Measurements from ENCODE around the gene THOC1. TPM values are rescaled to one million over a fixed set of nuclear protein-coding genes. Genes with fewer than 3 reads are reported as not detected.

Gene THOC1
- total and polyA plus RNA-seq, 2 of the 4 experiments (the other 2 are of a cell fraction): 13.3 to 15.8 TPM

DNA sequence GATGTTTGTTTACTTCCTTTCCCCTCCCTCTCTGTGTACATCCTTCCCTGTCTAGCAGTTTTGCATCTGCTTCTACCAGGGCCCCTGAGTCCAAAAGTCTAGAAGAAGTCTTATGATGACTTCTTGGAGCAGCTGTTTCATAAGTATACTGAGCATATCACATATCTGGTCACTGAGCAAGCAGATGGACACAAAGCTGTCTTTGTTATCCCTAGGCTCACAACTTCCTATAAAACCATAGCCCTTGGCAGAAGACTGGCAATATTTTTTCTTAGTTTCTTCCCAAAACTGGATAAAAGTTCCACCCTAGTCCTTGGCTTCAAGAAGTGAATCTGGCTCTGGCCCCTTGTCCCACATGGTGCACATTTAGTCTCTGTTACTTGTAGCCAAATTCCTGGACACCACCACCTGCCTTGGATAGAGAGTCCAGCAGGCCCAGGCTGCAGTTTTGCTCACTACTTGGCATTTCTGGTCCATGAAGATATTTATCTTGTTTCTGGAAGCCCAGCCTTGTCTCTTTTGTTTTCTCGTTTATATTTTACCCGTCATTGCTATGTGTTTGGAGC, 22.5 kb downstream of the THOC1 start:
- no peak overlapping the region for H2AFZ ChIP-seq (replicated peaks; ENCODE audit: low read length, poor library complexity)
- ATAC-seq (ENCODE audit: low read depth): no peak
- H3K23ac ChIP-seq (ENCODE audit: low read depth, low read length): no peak overlapping the region
- no peak overlapping the region for H2BK120ac ChIP-seq (ENCODE audit: low read depth, low read length)
- no peak overlapping the region for H2BK20ac ChIP-seq (ENCODE audit: low read depth, low read length)
- no peak overlapping the region for H4K5ac ChIP-seq (ENCODE audit: low read depth, low read length)
- no peaks in the 10 kb centered on the region for H3K9me3 ChIP-seq (ENCODE audit: control insufficient read depth, insufficient read depth, low read length)
- no peak overlapping the region for H3K18ac ChIP-seq (ENCODE audit: low read depth, low read length)
- peak; percentile 45 for DNase-seq
- H3K9me1 ChIP-seq (ENCODE audit: insufficient read depth, low read length): peaks cover 3% of the 10 kb centered on the region; the same call in 1 of the 2 replicates
- no peak overlapping the region for H3K9ac ChIP-seq (ENCODE audit: low read depth, low read length)
- no peak overlapping the region for H3K27ac ChIP-seq (ENCODE audit: insufficient read depth, low read length)
- ChIA-PET POLR2A (ENCODE audit: unreplicated experiment) (no interaction called here), CTCF (no interaction called here)
- H3K27me3 ChIP-seq (ENCODE audit: control insufficient read depth, insufficient read depth, low read length): no peaks in the 10 kb centered on the region
- no peak overlapping the region for H3K4me2 ChIP-seq (ENCODE audit: low read depth, low read length)
- intact Hi-C loops (cut with micrococcal nuclease) (loop anchor here (2.0 kb wide), 1 partner anchor 15 kb away; no protein-coding TSS in a partner anchor), in situ Hi-C loops (cut with MboI; ENCODE audit: low sequenced_read_pairs) (no loop called here), dilution Hi-C loops (cut with HindIII; ENCODE audit: low sequenced_read_pairs, unreplicated experiment) (no loop called here)
- H2BK5ac ChIP-seq (ENCODE audit: low read depth, low read length, poor library complexity, severe bottlenecking): no peak overlapping the region
- H2BK15ac ChIP-seq (ENCODE audit: low read depth, low read length): no peak overlapping the region
- no peak overlapping the region for H3K4me3 ChIP-seq (ENCODE audit: insufficient read depth, low read depth, low read length)
- H3K36me3 ChIP-seq (ENCODE audit: control insufficient read depth, insufficient read depth, low read length): peaks cover 12% of the 10 kb centered on the region
- H2AK5ac ChIP-seq (ENCODE audit: low read depth, low read length): no peak overlapping the region
- BruUV-seq (replicated peaks): no TSS peak
- no CpG with 5 or more reads among the region's 2 CpGs for WGBS, 2 experiments (ENCODE audit: extremely low coverage in 2 of 2, insufficient read length in 1 of 2)
- H3K14ac ChIP-seq (replicated peaks; ENCODE audit: low read depth, low read length): no peak overlapping the region
- no peak overlapping the region; a peak in 1 of 4 replicates for H4K8ac ChIP-seq (ENCODE audit: low read depth in 2 of 2, low read length in 2 of 2)
- H4K91ac ChIP-seq (ENCODE audit: insufficient read depth, low read depth, low read length): no peak overlapping the region
- H3K4ac ChIP-seq (ENCODE audit: low read depth, low read length): no peak overlapping the region
- no peak overlapping the region for H2AK9ac ChIP-seq (replicated peaks; ENCODE audit: low read depth, low read length, poor library complexity)
- no peak overlapping the region for H3K56ac ChIP-seq (ENCODE audit: extremely low read depth, insufficient read depth, low read length)
- TF ChIP-seq RAD21 (IDR thresholded peaks at IDR 0.05; ENCODE audit: low read length): no peak
- TF ChIP-seq RCOR1 (IDR thresholded peaks at IDR 0.05; ENCODE audit: insufficient replicate concordance, low read length): no peak
- no peak for TF ChIP-seq FOS (IDR thresholded peaks at IDR 0.05; ENCODE audit: low read depth, low read length)
- TF ChIP-seq, protein P1, sequence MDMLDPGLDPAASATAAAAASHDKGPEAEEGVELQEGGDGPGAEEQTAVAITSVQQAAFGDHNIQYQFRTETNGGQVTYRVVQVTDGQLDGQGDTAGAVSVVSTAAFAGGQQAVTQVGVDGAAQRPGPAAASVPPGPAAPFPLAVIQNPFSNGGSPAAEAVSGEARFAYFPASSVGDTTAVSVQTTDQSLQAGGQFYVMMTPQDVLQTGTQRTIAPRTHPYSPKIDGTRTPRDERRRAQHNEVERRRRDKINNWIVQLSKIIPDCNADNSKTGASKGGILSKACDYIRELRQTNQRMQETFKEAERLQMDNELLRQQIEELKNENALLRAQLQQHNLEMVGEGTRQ (IDR thresholded peaks at IDR 0.05; ENCODE audit: low read depth, low read length): no peak
- no peak for TF ChIP-seq MAFK (IDR thresholded peaks at IDR 0.05; ENCODE audit: low read depth, low read length)
- no peak for TF ChIP-seq MAZ (IDR thresholded peaks at IDR 0.05; ENCODE audit: borderline replicate concordance, low read depth, low read length)
- no peak for TF ChIP-seq BHLHE40 (IDR thresholded peaks at IDR 0.05; ENCODE audit: low read depth, low read length)
- peaks cover 0 to 2% of the 10 kb centered on the region in 2 experiments; a peak in 1 of 4 replicates for H3K79me1 ChIP-seq (ENCODE audit: low read depth in 1 of 2, low read length in 2 of 2)
- no peaks in the 10 kb centered on the region for H3K4me1 ChIP-seq (ENCODE audit: control insufficient read depth, insufficient read depth, low read length)
- no peaks in the 10 kb centered on the region for H4K20me1 ChIP-seq (ENCODE audit: insufficient read depth, low read length)
